Kidney (tissue), 14 donors: ENCODE results near the gene MOB3A. TPM values are rescaled to one million over a fixed set of nuclear protein-coding genes. Genes with fewer than 3 reads are reported as not detected.

ENCODE experiments used
- DNase-seq, 5 donors: peaks; one replicate each; pipeline ENCODE4 v3.0.0-alpha.2; 2013 to 2020
- FAIRE-seq: peaks from 2 replicates; lab custom pipeline; 2012; peaks lifted over from hg19 to GRCh38; lab: Jason Lieb, UNC
- H3K27ac ChIP-seq, 2 donors: one replicate each; pipeline ENCODE4 v1.7.0; 2013; ENCODE audit warnings: low read depth in 2 of 2, low read length in 2 of 2, inconsistent platforms in 1 of 2
- H3K27me3 ChIP-seq: one replicate; pipeline ENCODE4 v1.7.1; 2013; ENCODE audit warnings: low read length, inconsistent platforms; ENCODE audit not compliant: control insufficient read depth, insufficient read depth
- H3K36me3 ChIP-seq, 3 donors: one replicate each; pipeline versions ENCODE4 v1.7.0 to v1.7.1; 2013; ENCODE audit warnings: low read length in 3 of 3, control low read depth in 1 of 3, inconsistent platforms in 1 of 3; ENCODE audit not compliant: insufficient read depth in 3 of 3, control insufficient read depth in 2 of 3
- H3K4me1 ChIP-seq, 3 donors: one replicate each; pipeline versions ENCODE4 v1.7.0 to v1.7.1; 2013; ENCODE audit warnings: low read length in 3 of 3, inconsistent platforms in 1 of 3, low read depth in 1 of 3; ENCODE audit not compliant: control insufficient read depth in 2 of 3, insufficient read depth in 2 of 3
- H3K4me3 ChIP-seq, 3 donors: one replicate each; pipeline versions ENCODE4 v1.7.0 to v1.8.1; 2013; ENCODE audit warnings: low read length in 3 of 3, control low read depth in 1 of 3, inconsistent platforms in 1 of 3
- H3K9ac ChIP-seq, 3 donors: one replicate each; pipeline versions ENCODE4 v1.7.0 to v1.7.1; 2013; ENCODE audit warnings: low read length in 3 of 3, control low read depth in 1 of 3, inconsistent platforms in 1 of 3
- H3K9me3 ChIP-seq, 3 donors: one replicate each; pipeline versions ENCODE4 v1.7.0 to v1.7.1; 2013; ENCODE audit warnings: low read length in 3 of 3, control low read depth in 1 of 3, inconsistent platforms in 1 of 3; ENCODE audit not compliant: control insufficient read depth in 2 of 3, insufficient read depth in 1 of 3
- intact Hi-C: fragments of 100-400 bp; cut with DNase I; formaldehyde crosslinking; loops from one replicate; pipeline ENCODE4 v1.11.1; 2022
- polyA plus RNA-seq: library from polyadenylated mRNA; stranded (reverse); fragments of 350-450 nt; fragmentation: Illumina TruSeq; extraction: RNeasy Lipid Tissue Mini Kit (QIAGEN cat#74804); gene quantifications from one replicate; pipeline ENCODE4 v1.2.3, GENCODE V29; 2014; ENCODE audit warnings: low read depth, low replicate concordance; ENCODE audit not compliant: insufficient read depth
- total RNA-seq: library from RNA; stranded (reverse); fragmentation: NEBNext Ultra II Directional; extraction: Animal tissue kit (Norgen Biotek cat#: 25700); gene quantifications from one replicate; pipeline ENCODE4 v1.2.1, GENCODE V29; 2021
- TF ChIP-seq, protein P1 (sequence below): IDR thresholded peaks from 3 replicates; pipeline ENCODE4 v1.5.1; 2012; ENCODE audit warnings: mild to moderate bottlenecking, moderate library complexity, borderline replicate concordance; ENCODE audit not compliant: insufficient read depth; ENCODE audit errors: extremely low read depth
- donor health status: control.
- donor health status: control.
- donor health status: control.
- donor health status: control.
- donor health status: control.
- donor health status: DM: yes; HTN: yes; CAD: no.
- donor health status: Normal renal cell carcinoma (clear cell type).

MOB3A gene
- total and polyA plus RNA-seq, 2 donors from 2014 or later, result 16.9 to 59.7 TPM

DNA sequence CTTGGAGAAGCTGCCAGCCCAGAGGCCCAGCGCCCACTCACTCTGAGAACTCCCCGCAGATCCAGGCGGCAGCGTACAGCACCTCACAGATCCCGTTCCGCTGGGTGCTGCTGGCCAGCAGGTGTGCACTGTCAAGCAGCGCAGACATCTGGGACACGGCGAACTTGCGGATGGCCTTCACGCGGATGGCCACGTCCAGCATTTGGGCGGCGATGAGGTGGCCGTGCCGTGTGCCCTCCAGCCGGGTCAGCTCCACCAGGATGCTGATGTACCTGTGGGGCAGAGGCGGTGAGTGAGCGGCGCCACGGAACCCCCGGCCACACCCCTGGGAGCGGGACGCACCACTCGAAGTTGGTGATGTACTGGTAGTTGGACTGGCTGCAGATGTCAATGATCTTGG, 24.7 kb upstream of the MOB3A start:
- no peak overlapping the region for H3K27ac ChIP-seq
- TF ChIP-seq, protein P1, sequence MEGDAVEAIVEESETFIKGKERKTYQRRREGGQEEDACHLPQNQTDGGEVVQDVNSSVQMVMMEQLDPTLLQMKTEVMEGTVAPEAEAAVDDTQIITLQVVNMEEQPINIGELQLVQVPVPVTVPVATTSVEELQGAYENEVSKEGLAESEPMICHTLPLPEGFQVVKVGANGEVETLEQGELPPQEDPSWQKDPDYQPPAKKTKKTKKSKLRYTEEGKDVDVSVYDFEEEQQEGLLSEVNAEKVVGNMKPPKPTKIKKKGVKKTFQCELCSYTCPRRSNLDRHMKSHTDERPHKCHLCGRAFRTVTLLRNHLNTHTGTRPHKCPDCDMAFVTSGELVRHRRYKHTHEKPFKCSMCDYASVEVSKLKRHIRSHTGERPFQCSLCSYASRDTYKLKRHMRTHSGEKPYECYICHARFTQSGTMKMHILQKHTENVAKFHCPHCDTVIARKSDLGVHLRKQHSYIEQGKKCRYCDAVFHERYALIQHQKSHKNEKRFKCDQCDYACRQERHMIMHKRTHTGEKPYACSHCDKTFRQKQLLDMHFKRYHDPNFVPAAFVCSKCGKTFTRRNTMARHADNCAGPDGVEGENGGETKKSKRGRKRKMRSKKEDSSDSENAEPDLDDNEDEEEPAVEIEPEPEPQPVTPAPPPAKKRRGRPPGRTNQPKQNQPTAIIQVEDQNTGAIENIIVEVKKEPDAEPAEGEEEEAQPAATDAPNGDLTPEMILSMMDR, result no peak
- no peaks in the 10 kb centered on the region for H3K4me1 ChIP-seq
- no peak for DNase-seq
- H3K36me3 ChIP-seq, result peaks cover 2 to 53% (median 42%) of the 10 kb centered on the region in 3 donors
- H3K9ac ChIP-seq, result no peak overlapping the region
- H3K27me3 ChIP-seq, result no peaks in the 10 kb centered on the region
- H3K9me3 ChIP-seq, result no peaks in the 10 kb centered on the region
- intact Hi-C loops, result no loop called here
- FAIRE-seq, result no peak
- no peak overlapping the region for H3K4me3 ChIP-seq

DNA sequence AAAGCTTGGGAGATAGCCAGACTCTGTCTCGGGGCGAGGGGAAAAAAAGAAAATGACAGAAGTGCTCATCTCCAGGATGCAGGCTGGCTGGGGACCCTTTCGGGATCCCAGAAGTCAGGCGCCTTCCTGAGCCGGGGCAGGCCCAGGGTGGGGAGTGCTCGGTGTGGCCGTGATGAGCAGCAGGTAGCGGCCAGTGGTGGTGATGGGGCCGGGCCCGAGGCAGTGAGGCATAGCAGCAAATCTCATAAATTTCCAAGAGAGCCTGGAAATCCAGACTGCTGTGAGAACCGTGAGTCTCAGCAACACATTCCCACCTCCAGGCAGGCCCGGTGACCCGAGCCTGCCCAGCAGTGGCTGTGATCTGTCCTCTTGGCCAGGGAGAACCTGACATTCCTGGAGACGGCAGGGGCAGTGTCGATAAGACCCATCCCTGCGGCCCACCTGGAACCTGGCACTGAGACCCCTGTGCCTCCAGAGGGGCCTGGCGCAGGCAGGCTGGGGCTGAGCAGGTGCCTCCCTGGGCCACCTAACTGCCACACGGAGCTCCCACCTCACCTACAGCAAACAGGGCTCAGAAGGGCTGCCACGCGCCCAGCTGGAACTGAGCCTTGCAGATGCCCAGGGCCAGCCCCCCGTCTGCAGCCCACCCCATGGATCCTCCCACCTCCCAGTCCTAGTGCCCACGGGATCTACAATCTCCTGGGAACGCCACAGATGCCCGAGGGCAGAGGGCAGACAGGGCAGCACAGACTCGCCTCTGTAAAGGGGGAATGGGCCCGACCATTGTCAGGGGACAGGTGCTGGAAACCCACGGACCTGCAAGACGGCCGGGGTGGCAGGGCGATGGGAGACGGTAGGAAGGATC, 24.0 kb upstream of the MOB3A start:
- H3K4me1 ChIP-seq, result no peaks in the 10 kb centered on the region
- TF ChIP-seq, protein P1, result no peak
- H3K27ac ChIP-seq, result no peak overlapping the region
- no peak for FAIRE-seq
- no peak overlapping the region for H3K9ac ChIP-seq
- H3K9me3 ChIP-seq, result no peaks in the 10 kb centered on the region
- no peaks in the 10 kb centered on the region for H3K27me3 ChIP-seq
- H3K4me3 ChIP-seq, result no peak overlapping the region
- H3K36me3 ChIP-seq, result peaks cover 2 to 60% (median 42%) of the 10 kb centered on the region in 3 donors
- DNase-seq, result peak in 3 of 5 donors; percentile 46 to 56 (median 53)
- intact Hi-C loops, result no loop called here

DNA sequence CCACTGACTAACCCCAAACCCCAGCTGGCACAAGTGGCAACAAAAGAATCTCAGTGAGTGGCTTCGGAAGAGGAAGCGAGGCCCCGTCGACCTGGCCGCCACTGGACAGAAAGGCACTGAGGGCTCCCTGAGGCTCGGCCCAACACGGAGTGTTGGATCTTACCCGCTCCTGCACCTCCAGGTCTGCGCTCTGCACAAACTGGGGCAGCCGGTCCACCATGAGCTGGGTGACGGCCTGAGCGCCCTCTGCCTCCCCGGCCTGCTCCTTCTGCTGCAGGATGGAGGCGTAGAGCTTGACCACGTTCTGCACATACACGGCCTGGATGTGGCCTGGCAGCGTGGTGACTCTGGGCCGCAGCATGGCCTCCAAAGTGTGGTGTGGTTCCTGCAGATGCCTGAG, 22.3 kb upstream of the MOB3A start:
- TF ChIP-seq, protein P1, result no peak
- Histone ChIP-seq H3K27me3 (no peaks in the 10 kb centered on the region), H3K36me3 (peaks cover 0 to 63% (median 45%) of the 10 kb centered on the region in 3 donors), H3K9ac (no peak overlapping the region), H3K4me3 (no peak overlapping the region), H3K9me3 (no peaks in the 10 kb centered on the region), H3K4me1 (no peaks in the 10 kb centered on the region), H3K27ac (no peak overlapping the region)
- intact Hi-C loops, result no loop called here
- DNase-seq (no peak), FAIRE-seq (no peak)
